Keratinocyte (primary cell): Measurements from ENCODE around the gene PFKM.

ENCODE experiments used
- EZH2 ChIP-seq: IDR thresholded peaks from one replicate; pipeline ENCODE4 v1.6.1; 2012; ENCODE audit warnings: inconsistent platforms, mild to moderate bottlenecking, low read length, moderate library complexity
- TF ChIP-seq, protein P1 (sequence below), 3 experiments: IDR thresholded peaks in 1 of 3; conservative IDR thresholded peaks in 1 of 3; optimal IDR thresholded peaks in 1 of 3; 2 replicates in 2 of 3; 3 replicates in 1 of 3; pipeline versions ENCODE3 to v1.5.1; 2011; ENCODE audit warnings: low read length in 3 of 3, mild to moderate bottlenecking in 3 of 3, moderate library complexity in 2 of 3, control low read depth in 1 of 3, inconsistent platforms in 1 of 3; ENCODE audit not compliant: insufficient read depth in 2 of 3; ENCODE audit errors: extremely low read depth in 1 of 3

- TF ChIP-seq, protein P1, sequence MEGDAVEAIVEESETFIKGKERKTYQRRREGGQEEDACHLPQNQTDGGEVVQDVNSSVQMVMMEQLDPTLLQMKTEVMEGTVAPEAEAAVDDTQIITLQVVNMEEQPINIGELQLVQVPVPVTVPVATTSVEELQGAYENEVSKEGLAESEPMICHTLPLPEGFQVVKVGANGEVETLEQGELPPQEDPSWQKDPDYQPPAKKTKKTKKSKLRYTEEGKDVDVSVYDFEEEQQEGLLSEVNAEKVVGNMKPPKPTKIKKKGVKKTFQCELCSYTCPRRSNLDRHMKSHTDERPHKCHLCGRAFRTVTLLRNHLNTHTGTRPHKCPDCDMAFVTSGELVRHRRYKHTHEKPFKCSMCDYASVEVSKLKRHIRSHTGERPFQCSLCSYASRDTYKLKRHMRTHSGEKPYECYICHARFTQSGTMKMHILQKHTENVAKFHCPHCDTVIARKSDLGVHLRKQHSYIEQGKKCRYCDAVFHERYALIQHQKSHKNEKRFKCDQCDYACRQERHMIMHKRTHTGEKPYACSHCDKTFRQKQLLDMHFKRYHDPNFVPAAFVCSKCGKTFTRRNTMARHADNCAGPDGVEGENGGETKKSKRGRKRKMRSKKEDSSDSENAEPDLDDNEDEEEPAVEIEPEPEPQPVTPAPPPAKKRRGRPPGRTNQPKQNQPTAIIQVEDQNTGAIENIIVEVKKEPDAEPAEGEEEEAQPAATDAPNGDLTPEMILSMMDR (optimal IDR thresholded peaks at IDR 0.05 in 1 of 3, IDR thresholded peaks at IDR 0.05 in 1 of 3, conservative IDR thresholded peaks at IDR 0.05 in 1 of 3; ENCODE audit: extremely low read depth in 1 of 3, insufficient read depth in 2 of 3, low read length in 3 of 3), result no peak
- TF ChIP-seq EZH2, result no peak
Measured at GRCh38 chr12:48151103-48151771, 32.1 kb downstream of the PFKM start.
